Measurements from ENCODE around the gene EHD4.

GRCh38 chr15:41932101-41932500, 40.3 kb downstream of the EHD4 start:
- TF ChIP-seq CTCF (IDR thresholded peaks at IDR 0.05) = no peak
- TF ChIP-seq SIN3A (IDR thresholded peaks at IDR 0.05; ENCODE audit: borderline replicate concordance, low read depth, low read length) = no peak
- TF ChIP-seq RFX5 (IDR thresholded peaks at IDR 0.05; ENCODE audit: low read length) = no peak
- TF ChIP-seq RAD21 (IDR thresholded peaks at IDR 0.05; ENCODE audit: low read length) = no peak

All from SK-N-SH (cell line).